Measurements from ENCODE around the gene ZNF654. TPM values are rescaled to one million over a fixed set of nuclear protein-coding genes. Genes with fewer than 3 reads are reported as not detected.

The ZNF654 gene
- total and polyA plus RNA-seq, 2 of the 13 experiments (the other 11 are each of a cell fraction or from before 2014, with no cell fraction given) = 1.8 to 4.1 TPM

DNA sequence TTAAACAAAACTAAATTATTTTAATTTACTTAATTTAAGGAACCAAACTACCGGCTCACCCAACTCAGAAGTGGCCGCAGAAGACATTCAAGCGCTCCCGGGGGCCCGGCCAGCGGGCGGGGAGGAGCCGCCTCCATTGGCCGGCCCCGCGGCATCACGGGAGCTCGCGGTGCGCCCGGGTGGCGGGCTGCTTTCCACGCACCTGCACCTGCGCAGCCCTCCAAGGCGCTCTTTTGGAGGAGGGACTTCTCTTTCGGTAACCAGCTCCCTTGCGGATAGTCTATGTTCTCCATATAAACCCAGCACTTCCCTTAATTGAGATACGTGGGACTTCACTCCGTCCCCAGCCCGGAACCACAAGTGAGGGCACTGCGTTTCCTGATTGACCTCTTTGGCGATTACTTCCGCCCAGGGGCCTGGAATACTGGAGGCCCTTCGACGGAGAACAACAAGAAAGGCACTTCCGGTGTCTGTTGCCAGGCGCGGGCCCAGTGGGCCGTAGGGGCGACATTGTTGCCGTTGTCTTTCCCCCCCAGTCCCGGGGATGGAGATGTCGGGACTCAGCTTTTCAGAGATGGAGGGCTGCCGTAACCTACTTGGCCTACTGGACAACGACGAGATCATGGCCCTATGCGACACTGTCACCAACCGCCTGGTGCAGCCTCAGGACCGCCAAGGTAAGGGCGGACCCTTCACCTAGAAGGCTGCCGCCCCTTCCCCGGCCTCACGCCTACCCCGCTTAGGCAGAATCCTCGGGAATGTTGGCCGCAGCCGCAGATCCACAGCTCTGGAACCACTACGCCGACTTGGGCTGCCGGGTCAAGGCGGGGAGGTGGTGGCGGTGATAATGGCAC lies 90.7 kb downstream of the ZNF654 start, which contains the start of gene C3orf38 (continued):
- TF ChIP-seq, protein P1, sequence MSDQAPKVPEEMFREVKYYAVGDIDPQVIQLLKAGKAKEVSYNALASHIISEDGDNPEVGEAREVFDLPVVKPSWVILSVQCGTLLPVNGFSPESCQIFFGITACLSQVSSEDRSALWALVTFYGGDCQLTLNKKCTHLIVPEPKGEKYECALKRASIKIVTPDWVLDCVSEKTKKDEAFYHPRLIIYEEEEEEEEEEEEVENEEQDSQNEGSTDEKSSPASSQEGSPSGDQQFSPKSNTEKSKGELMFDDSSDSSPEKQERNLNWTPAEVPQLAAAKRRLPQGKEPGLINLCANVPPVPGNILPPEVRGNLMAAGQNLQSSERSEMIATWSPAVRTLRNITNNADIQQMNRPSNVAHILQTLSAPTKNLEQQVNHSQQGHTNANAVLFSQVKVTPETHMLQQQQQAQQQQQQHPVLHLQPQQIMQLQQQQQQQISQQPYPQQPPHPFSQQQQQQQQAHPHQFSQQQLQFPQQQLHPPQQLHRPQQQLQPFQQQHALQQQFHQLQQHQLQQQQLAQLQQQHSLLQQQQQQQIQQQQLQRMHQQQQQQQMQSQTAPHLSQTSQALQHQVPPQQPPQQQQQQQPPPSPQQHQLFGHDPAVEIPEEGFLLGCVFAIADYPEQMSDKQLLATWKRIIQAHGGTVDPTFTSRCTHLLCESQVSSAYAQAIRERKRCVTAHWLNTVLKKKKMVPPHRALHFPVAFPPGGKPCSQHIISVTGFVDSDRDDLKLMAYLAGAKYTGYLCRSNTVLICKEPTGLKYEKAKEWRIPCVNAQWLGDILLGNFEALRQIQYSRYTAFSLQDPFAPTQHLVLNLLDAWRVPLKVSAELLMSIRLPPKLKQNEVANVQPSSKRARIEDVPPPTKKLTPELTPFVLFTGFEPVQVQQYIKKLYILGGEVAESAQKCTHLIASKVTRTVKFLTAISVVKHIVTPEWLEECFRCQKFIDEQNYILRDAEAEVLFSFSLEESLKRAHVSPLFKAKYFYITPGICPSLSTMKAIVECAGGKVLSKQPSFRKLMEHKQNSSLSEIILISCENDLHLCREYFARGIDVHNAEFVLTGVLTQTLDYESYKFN (CRISPR knock-in tag; conservative IDR thresholded peaks at IDR 0.05) = peak; percentile 66; the same call in 1 of the 2 replicates
- TF ChIP-seq, protein P2, sequence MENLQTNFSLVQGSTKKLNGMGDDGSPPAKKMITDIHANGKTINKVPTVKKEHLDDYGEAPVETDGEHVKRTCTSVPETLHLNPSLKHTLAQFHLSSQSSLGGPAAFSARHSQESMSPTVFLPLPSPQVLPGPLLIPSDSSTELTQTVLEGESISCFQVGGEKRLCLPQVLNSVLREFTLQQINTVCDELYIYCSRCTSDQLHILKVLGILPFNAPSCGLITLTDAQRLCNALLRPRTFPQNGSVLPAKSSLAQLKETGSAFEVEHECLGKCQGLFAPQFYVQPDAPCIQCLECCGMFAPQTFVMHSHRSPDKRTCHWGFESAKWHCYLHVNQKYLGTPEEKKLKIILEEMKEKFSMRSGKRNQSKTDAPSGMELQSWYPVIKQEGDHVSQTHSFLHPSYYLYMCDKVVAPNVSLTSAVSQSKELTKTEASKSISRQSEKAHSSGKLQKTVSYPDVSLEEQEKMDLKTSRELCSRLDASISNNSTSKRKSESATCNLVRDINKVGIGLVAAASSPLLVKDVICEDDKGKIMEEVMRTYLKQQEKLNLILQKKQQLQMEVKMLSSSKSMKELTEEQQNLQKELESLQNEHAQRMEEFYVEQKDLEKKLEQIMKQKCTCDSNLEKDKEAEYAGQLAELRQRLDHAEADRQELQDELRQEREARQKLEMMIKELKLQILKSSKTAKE (CRISPR knock-in tag; IDR thresholded peaks at IDR 0.05; ENCODE audit: borderline replicate concordance) = no peak
- TF ChIP-seq AGO1 (IDR thresholded peaks at IDR 0.05; ENCODE audit: low read depth, low read length, poor library complexity, severe bottlenecking) (no peak), MBD4 (IDR thresholded peaks at IDR 0.05; ENCODE audit: borderline replicate concordance, low read length) (no peak), ZMAT3 (CRISPR knock-in tag; conservative IDR thresholded peaks at IDR 0.05) (no peak; the same call in 1 of the 2 replicates), KAT7 (CRISPR knock-in tag; IDR thresholded peaks at IDR 0.05; ENCODE audit: borderline replicate concordance) (peak; percentile 76), HDAC2 (CRISPR knock-in tag; IDR thresholded peaks at IDR 0.05) (peak; percentile 61), ZNF382 (CRISPR knock-in tag; IDR thresholded peaks at IDR 0.05; ENCODE audit: borderline replicate concordance) (no peak), SRSF1 (optimal IDR thresholded peaks at IDR 0.05; ENCODE audit: low read depth, low read length) (no peak)
- TF ChIP-seq, protein P3, sequence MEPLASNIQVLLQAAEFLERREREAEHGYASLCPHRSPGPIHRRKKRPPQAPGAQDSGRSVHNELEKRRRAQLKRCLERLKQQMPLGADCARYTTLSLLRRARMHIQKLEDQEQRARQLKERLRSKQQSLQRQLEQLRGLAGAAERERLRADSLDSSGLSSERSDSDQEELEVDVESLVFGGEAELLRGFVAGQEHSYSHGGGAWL (CRISPR knock-in tag; IDR thresholded peaks at IDR 0.05) = peak; percentile 46; the same call in 1 of the 2 replicates
- TF ChIP-seq, protein P4, sequence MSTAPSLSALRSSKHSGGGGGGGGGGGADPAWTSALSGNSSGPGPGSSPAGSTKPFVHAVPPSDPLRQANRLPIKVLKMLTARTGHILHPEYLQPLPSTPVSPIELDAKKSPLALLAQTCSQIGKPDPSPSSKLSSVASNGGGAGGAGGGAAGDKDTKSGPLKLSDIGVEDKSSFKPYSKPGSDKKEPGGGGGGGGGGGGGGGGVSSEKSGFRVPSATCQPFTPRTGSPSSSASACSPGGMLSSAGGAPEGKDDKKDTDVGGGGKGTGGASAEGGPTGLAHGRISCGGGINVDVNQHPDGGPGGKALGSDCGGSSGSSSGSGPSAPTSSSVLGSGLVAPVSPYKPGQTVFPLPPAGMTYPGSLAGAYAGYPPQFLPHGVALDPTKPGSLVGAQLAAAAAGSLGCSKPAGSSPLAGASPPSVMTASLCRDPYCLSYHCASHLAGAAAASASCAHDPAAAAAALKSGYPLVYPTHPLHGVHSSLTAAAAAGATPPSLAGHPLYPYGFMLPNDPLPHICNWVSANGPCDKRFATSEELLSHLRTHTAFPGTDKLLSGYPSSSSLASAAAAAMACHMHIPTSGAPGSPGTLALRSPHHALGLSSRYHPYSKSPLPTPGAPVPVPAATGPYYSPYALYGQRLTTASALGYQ (CRISPR knock-in tag; IDR thresholded peaks at IDR 0.05) = peak; percentile 5; the same call in 1 of the 2 replicates
- TF ChIP-seq, protein P5, sequence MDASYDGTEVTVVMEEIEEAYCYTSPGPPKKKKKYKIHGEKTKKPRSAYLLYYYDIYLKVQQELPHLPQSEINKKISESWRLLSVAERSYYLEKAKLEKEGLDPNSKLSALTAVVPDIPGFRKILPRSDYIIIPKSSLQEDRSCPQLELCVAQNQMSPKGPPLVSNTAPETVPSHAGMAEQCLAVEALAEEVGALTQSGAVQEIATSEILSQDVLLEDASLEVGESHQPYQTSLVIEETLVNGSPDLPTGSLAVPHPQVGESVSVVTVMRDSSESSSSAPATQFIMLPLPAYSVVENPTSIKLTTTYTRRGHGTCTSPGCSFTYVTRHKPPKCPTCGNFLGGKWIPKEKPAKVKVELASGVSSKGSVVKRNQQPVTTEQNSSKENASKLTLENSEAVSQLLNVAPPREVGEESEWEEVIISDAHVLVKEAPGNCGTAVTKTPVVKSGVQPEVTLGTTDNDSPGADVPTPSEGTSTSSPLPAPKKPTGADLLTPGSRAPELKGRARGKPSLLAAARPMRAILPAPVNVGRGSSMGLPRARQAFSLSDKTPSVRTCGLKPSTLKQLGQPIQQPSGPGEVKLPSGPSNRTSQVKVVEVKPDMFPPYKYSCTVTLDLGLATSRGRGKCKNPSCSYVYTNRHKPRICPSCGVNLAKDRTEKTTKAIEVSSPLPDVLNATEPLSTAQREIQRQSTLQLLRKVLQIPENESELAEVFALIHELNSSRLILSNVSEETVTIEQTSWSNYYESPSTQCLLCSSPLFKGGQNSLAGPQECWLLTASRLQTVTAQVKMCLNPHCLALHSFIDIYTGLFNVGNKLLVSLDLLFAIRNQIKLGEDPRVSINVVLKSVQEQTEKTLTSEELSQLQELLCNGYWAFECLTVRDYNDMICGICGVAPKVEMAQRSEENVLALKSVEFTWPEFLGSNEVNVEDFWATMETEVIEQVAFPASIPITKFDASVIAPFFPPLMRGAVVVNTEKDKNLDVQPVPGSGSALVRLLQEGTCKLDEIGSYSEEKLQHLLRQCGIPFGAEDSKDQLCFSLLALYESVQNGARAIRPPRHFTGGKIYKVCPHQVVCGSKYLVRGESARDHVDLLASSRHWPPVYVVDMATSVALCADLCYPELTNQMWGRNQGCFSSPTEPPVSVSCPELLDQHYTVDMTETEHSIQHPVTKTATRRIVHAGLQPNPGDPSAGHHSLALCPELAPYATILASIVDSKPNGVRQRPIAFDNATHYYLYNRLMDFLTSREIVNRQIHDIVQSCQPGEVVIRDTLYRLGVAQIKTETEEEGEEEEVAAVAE (CRISPR knock-in tag; IDR thresholded peaks at IDR 0.05; ENCODE audit: borderline replicate concordance) = no peak

Data from HepG2 (cell line).